Endothelial cell of hepatic sinusoid (primary cell): ENCODE measurements around the gene BRINP2.

ENCODE experiments used
- in situ Hi-C: cut with HindIII; loops from 2 replicates; pipeline ENCODE4 v1.10.0; 2017; ENCODE audit warnings: low sequenced_read_pairs

The BRINP2 gene

DNA sequence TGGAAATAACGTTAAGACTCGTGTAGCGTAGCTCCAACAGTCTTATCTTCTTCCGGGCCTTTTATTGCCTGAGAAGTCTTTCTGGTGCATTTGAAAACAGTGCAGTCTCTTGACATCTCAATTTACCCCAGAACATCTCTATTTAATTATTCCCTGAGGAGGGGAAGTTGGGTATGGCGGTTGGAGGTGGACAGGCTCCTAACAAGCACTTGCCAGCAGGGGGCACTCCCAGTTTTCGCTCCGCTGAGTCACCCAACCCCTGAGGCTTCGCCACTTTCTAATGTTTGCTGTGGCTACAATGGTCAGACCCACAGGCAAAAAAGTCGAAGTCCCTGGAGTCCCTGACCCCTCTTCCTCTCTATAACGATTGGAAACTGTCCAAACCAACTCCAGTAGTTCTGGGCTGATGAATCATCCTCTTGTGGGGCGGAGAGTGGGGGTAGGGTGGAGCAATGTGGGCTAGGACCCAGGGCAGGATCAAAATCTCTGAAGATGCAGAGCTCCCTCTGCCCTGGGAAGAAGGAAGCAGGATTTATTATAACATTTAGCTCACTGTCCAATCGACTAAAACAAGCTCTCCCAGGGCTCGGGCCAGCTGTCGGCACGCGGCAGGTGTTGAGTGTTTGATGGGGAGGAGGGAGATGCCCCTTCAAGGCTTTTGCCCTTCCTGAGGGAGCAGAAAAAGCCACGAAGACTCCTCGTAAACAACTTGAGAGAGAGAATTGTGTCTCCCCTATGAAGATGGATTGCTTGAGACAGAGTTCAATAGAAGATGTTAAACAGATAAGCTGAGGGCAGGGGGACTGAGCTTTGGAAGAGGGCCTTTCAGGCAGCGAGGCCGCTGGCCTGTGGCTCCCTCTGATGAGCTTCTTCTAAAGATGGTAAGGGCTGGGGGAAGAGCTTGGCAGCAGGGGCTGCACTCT is 85.7 kb downstream of the BRINP2 start:
- in situ Hi-C loops, result no loop called here

DNA sequence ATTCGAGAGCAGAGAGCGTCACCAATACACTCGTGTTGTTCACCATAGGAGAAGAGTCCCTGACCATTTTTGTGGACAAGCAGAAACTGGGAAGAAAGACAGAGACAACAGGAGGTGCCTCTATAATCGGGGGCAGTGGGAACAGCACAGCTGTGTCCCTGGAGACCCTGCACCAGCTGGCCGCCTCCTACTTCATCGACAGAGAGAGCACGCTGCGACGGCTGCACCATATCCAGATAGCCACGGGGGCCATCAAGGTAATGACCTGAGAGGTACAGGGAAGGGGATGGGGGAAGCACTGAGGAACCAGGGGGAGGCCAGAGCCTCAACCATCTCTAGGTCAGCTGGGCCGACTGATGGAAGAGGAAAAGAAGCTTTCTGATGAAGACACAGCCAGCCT is 86.4 kb downstream of the BRINP2 start:
- in situ Hi-C loops, result no loop called here

DNA sequence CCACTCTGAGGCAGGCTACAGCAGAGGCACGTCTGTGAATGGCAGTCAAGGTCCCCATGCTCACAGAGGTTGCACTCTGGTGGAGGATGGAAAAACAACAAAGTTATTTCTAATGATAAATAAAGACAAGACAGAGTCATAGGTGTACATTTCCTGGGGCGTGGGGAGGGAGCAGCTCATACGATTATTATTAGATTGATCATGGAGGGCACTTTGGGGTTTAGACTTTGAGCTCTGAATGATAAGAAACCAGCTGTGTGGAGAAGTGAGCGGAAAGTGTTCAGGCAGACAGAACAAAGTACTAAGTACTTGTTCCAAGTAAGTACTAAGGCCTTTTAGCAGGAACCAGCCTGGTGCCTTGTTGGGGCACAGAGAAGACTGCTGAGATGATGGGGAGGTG is 86.8 kb downstream of the BRINP2 start:
- in situ Hi-C loops, result no loop called here

DNA sequence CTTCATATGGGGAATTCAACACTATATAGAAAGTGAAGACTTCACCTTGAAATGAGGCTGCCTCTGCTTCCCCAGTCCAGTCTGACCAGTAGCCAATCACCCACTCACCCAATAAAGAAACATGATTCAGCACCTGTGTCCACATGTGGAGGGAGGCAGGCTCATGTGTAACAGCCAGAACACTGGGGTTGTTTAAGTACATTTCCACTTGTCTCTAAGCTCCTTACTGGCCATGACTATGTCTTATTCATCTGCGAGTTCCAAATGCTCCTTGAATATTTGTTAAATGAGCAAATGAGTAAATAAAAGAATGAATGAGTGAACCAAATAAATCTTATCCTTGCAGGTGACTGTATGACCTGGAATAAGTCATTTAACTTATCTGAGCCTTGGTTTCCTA is 100.1 kb downstream of the BRINP2 start:
- in situ Hi-C loops, result no loop called here

DNA sequence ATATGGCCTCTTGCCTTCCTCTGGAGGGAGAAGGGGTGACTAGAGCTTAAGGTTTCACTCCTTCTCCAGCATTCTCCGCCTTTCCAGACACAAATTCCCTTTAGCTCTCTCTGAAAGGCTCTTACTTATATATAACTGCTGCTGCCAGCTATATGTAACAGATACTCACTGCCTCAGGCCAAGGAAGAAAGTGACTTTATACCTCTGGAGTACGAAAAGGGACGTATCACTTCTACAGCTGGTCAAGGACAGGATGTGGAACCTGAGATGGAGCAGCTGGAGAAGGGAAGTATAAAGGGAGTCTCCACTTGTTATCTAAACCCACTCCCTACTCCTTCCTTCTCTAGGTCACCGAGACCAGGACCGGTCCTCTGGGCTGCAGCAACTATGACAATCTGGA is 102.4 kb downstream of the BRINP2 start:
- in situ Hi-C loops, result no loop called here

DNA sequence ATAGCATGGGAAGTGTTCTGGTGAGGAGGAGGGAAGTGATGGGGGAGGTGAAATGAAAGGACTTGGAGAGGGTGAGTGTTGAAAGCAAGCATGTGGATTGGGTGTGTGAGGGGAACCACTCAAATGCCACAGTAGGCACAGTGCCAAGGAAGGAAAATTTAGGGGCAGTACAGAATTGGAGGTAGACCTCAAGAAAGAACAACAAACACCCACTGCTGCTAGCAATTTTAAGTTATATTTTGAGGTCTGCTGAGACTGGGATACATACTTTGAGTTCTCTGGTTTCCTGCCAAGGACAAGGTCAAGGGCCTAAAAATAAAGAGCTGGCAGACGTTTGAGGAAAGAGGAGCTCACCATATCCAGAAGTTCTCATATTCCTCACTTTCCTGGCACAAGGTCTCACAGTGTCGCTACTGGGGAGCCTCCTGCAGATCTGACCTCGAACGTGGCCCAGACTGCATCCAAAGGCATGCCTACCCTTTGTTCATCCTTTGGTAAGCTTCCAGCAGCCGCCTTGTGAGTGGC is 104.0 kb downstream of the BRINP2 start:
- in situ Hi-C loops, result no loop called here

DNA sequence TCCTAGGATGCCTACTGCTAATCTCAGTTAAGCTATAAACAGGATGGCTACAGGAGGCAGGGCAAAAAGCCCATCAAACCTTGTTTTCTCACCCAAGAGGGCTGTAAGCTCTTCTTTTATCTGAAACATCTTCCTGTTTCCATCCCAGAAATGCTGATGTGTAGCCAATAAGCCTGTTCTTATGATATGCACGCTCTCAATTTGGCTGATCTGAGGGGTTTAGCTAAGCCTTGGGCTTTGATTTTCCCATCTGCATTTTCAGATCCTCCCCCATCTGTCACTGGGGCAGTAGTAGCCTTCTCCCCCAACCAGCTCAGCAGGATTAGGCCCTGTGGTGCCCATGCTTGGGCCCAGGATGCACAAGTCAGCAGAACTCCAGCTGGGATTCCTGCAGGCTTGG is 105.0 kb downstream of the BRINP2 start:
- in situ Hi-C loops, result no loop called here

DNA sequence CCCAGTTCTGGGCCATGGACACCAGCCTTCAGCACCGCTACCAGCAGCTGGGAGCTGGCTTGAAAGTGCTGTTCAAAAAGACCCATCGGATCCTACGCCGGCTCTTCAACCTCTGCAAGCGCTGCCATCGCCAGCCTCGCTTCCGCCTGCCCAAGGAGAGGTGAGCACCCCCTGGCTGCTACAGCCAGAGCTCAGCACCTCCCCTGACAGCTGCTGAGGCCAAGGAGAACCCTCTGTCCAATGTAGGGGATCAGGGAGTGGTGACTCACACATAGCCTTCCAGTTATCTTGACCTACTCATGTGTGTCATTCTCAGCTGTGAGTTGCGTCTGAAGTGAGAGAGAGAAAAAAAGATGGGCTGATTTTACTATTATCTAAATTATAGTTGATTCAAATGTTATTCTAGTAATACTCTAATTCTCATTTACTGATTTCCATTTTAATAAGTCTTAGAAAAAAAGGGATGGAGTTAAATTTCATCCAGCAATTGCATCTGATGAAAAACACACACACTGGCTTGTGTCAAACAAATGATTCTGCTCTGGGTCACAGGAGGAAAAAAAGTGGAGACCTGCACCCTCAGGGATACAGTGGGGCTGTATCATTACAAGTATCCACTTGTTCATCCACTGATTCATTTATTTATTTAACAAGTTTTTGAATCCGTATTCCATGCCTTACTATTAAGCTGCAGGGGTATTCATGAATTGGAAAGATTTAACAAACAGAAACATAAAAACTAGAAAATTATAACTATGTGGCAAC is 108.0 kb downstream of the BRINP2 start:
- in situ Hi-C loops, result no loop called here

DNA sequence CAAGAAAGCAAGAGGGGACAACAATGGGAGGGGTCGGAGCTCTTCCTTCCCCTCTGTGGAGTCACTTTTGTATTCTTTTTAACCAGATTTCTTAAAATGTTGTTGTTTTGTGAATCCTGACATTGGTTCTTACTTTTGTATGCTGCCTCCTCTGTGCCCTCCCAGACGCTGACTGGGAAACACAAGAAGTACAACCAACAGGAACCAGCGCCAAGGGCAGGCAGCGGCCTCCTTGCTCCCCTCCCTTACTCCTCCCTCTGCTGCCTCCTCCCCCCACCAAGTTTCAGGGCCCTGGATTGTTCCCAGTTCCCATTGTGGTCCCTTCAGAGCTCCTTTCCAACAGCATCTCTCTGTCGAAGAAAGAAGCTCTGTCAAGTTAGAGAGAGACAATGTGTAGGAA is 111.1 kb downstream of the BRINP2 start:
- in situ Hi-C loops, result no loop called here

DNA sequence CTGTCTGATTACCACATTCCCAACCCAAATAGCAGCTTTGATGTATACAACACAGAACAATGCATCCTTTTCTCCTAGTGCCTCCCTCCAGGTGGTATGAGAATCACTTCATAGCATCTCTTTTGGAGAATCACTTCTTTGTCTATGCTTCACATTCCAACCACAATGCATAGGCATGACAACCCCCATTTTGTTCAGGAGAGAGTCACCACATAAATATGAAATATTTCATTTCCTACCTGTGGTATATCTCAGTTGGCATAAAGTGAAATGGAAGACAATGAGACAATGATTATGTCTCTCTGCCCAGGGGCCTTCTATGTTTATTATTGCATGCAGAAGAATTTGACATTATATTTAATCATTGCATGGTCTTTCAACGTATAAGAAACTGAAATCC is 112.2 kb downstream of the BRINP2 start:
- in situ Hi-C loops, result no loop called here

DNA sequence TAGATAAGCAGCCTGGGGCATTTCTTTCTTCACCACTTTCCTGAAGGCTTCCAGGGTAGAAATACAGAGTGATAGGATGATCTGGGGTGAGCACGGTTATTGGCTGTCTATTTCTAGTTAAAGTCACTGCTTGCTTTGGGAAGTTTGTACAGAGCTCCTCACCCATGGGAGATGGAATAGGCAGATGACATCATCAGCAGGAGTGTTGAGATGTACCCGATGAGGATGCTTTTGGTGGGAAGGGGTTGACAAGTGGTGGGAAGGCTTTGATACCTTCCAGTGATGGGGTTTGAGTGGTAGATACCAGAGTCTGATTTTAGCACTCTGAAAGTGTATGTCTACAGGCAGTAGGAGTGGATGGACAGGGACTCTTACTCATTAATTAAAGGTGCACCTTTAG is 112.6 kb downstream of the BRINP2 start:
- in situ Hi-C loops, result no loop called here

DNA sequence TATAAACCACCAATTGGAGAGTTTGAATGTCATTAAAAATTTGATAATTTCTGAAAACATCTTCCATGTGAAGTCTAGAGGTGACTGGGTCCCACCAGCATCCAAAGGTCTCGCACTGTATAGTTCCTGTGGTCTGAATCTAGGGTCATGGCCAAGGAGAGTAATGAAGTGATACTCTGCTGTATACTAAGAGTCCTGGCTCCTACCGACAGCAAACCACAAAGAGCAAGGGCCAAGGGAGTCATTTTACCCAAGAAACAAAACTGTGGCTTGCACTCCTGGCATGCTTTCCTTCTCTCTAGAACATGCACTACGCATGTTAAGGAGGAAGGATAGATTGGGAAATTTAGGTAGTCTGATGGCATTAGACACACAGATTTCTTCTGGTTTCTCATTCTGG is 115.6 kb downstream of the BRINP2 start:
- in situ Hi-C loops, result no loop called here

DNA sequence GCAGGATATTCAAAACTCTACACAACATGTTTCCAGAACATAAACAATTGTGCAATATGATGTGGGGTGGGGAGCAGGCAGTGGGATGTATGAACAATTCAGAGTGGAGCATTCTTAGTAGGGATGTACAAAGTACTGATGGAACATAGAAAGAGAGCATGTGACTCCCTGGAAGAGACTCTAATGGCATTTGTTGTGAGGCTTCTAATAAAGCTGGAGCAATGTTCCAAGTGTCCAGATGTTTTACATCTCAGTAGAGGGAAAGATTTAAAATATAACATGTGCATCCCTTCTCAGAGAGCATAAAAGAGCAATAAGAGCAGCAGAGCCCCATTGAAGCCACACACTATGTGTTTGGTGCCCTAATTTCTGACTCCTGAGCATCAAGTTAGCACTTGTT is 116.5 kb downstream of the BRINP2 start:
- in situ Hi-C loops, result no loop called here

DNA sequence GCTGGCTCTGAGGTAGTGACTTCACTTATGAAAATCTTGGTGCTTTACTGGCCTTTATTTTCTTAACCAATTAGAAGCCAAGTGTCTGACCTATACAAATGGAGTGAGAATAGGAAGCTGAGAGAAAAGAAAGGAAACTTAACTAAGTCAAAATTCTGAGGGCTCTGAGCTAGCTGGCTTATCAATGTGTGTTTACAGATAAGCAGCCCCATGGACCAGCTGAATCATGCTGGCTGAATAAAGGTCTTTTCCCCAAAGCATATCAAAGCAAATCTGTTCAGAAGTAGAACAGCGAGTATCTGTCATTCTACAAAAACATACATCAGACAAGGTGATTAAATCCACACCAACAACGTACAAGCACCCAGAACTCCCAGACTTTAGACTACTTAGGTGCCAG is 117.2 kb downstream of the BRINP2 start:
- in situ Hi-C loops, result no loop called here

DNA sequence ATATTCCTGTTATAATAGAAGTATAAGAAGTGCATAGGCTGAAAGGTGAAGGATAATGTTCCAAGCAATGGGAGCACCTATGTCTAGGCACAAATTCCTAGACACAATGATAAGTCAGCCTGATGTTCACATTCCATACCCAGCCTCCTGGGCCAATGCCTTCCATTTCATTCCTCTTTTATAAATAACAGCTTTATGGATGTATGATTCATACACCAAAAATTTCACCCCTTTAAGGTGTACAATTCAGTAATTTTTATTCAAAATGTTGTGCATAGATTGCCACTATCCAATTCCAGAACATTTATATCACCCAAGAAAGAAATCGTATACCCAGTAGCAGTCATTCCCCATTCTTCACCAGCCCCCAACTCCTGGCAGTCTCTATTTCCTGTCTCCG is 118.8 kb downstream of the BRINP2 start:
- in situ Hi-C loops, result no loop called here

DNA sequence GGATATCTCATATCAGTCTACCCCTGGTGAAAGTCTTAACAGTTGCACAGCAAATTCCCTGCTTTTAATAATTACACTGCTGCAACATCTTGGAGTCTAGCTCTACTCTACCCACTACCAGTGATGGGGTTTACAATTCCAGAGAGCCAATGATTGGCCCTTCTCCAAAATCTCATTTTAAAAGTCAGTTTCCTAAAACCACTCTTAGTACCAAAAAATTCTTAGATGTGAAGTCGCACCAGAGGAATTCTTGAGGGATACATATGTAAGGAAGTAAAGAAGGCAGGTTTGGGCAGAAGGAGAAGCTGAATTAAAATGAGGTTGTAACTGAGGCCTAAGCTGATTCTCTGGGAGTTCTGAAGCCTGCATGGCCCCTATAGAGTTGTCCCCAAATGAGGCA is 129.7 kb downstream of the BRINP2 start:
- in situ Hi-C loops, result no loop called here

DNA sequence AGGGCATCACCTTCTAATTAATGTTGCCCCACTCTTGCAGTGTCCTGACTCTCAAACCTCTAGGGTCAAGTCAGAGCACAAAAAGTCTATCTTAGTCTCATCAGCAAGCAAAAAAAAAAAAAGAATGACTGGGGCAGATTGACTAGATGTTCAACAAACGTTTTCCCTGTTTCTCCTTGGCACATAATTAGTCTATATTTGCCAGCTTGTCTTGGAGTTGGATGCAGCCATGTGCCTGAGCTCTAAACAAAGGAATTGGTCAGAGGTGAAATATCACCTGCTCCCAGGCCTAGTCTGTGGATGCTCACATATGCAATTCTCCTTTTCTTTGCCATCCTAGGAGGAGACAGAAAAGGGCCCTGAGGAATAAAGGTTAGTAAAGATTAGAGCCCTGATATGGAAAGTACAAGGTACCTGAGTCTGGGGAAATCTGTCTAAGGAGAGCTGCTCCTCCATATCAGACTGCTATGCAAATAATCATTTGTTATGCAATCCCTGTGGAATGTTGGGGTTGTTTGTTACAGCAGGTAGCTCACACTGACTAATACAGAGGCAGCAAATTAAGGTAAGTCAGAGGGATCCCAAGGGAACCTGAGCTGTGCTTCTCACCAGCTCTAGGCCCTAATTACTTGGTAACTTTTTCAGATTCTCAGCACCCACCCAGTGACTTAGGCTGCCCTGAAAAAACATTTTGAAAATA is 130.8 kb downstream of the BRINP2 start:
- in situ Hi-C loops, result no loop called here

DNA sequence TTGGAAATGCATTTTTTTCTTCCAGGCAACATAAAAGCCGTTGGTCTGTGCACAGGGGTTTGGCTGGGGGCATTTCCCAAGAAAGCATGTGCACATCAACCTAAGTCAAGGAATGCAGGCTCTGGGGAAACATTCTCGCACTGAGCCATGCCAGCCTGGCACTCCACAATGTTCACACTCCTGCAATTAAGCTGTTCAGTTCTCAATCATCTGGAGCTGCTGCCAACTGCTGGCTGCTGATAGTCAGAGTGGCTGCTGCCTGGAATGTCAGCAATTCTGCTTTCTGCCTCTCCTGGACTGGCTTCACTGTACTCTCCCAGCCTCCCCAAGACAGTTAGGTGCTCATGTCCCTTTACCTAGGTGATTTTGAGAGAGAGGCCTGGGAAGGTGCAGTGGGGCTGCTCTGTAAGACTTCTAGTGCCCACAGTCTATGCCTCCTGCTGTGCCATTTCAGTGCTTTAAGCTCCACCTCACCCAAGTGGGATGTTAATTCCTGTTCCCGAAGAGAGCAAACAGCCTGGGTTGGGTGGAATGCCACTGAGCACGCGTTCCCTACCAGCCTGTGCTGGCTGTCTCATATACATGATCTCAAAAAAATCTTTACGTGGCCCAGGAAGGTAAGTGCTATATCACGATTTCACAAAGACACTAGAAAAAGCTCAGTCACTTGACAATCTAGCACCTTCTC is 131.7 kb downstream of the BRINP2 start:
- in situ Hi-C loops, result no loop called here

DNA sequence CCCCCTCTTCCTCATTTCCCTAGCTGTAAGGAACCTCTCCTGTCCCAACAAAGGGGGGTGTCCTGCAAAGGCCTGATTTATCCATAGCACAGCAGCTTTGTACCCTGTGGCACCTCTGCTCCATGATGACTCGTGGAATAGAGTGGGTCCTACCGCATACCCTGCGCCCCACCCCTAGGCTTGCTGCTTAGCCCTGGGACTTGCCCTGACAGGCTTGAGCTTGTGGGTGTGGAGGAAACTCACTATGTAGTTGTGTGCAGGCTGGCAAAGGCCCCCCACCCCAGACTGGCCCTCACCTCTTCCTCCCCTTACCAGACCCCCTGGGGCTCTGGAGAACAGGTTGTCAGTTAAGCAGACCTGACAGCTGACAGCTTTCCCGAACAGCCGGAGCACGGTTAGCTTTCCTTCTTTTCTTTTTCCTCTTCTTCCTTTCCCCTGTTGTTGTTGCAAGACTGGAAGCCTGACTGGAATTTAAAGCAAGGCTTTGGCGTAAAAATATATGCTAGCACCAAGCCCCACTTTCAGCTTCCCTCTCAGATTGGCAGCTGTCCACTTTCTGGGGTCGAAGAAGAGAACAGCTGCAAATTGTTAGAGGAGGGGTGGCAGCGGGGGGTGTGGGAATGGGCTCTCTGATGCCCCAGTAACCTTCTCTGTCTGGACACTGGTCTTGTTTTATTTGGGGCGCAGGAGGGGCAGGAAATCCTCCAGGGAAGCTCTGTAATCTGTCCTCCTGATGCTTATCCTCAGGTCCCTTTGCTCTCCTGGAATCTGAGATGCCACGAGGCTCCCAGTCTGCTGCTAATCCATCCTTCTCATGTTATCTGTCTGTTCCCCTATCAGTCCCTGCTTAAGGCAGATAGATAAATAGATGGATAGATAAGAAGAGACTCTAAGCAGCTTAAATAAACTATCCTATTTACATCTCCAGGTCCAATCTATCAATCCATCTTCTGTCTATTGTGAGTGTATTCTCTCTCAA is 134.6 kb downstream of the BRINP2 start:
- in situ Hi-C loops, result no loop called here

DNA sequence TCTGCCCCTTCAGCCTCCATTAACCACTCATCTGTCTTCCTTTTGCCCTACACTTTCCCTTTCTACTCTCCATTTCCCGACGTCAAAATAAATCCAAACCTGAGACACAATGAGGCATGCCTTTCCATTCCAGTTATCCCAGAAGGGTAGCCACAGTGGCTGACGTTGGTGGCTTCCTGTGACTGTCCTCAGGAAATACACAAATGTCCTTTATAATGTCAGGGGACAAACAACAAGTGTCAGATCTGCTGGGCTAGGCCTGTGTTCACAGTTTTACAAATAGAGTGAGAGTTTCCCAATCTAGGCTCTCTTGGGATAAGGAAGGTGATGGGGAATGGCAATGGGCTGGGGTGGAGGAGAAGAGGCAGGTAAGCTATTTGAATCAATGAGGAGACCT is 135.3 kb downstream of the BRINP2 start:
- in situ Hi-C loops, result no loop called here
